HEK293 (cell line): ENCODE data around the gene LRBA.

Experiments used
- CTCF ChIA-PET: fragments of 350-600 bp; formaldehyde crosslinking; extraction: SDS; loops from one replicate; lab custom pipeline; 2021; ENCODE audit warnings: antibody characterized with exemption; lab: Yijun Ruan, JAX
- POLR2A ChIA-PET: fragments of 300-600 bp; formaldehyde crosslinking; extraction: SDS; loops from one replicate; lab custom pipeline; 2020; ENCODE audit warnings: antibody characterized with exemption, inconsistent platforms; lab: Yijun Ruan, JAX
- H3K27ac ChIP-seq: fragments of 200-500 bp; sonication (Bioruptor generic); 2 replicates; pipeline ENCODE4 v1.5.1; 2014; ENCODE audit warnings: low read depth, low read length, control low read depth, inconsistent platforms; ENCODE audit errors: extremely low read depth
- H3K36me3 ChIP-seq, 2 experiments: fragments of 200-500 bp in 1 of 2; sonication (Bioruptor generic) in 1 of 2; 1 replicate in 1 of 2; 2 replicates in 1 of 2; pipeline ENCODE4 v1.5.1; 2014 to 2017; ENCODE audit warnings: inconsistent platforms in 2 of 2, low read length in 2 of 2; ENCODE audit not compliant: control insufficient read depth in 2 of 2, insufficient read depth in 1 of 2
- H3K4me1 ChIP-seq: fragments of 200-500 bp; sonication (Bioruptor generic); 2 replicates; pipeline ENCODE4 v1.5.1; 2014; ENCODE audit warnings: mild to moderate bottlenecking, low read length, inconsistent platforms; ENCODE audit not compliant: control insufficient read depth, insufficient read depth
- H3K4me3 ChIP-seq: 2 replicates; pipeline ENCODE4 v1.5.1; 2011; ENCODE audit warnings: low read depth, mild to moderate bottlenecking, control low read depth, low read length, moderate library complexity
- H3K9me3 ChIP-seq: fragments of 200-500 bp; sonication (Bioruptor generic); 2 replicates; pipeline ENCODE4 v1.5.1; 2014; ENCODE audit warnings: low read depth, low read length, inconsistent platforms; ENCODE audit not compliant: control insufficient read depth, insufficient read depth
- EGR2 ChIP-seq: fragments of 450-650 bp; formaldehyde crosslinking; IDR thresholded peaks from 2 replicates; pipeline ENCODE4 v1.5.1; 2016; ENCODE audit warnings: low read depth, missing biosample characterization, missing genetic modification characterization
- GLIS1 ChIP-seq: fragments of 450-650 bp; formaldehyde crosslinking; IDR thresholded peaks from 2 replicates; pipeline ENCODE4 v1.5.1; 2016; ENCODE audit warnings: missing biosample characterization, missing genetic modification characterization
- PBX3 ChIP-seq: sonication (generic); formaldehyde crosslinking; IDR thresholded peaks from 2 replicates; pipeline ENCODE4 v1.8.1; 2022; ENCODE audit warnings: mild to moderate bottlenecking, moderate library complexity, missing genetic modification reagents
- SALL2 ChIP-seq: fragments of 450-650 bp; formaldehyde crosslinking; IDR thresholded peaks from 2 replicates; pipeline ENCODE4 v1.5.0; 2017; ENCODE audit warnings: missing biosample characterization, mild to moderate bottlenecking, missing genetic modification characterization, borderline replicate concordance
- SCRT2 ChIP-seq: fragments of 450-650 bp; formaldehyde crosslinking; IDR thresholded peaks from 2 replicates; pipeline ENCODE4 v1.5.1; 2016; ENCODE audit warnings: missing biosample characterization, missing genetic modification characterization
- YY1 ChIP-seq: fragments of 450-650 bp; formaldehyde crosslinking; IDR thresholded peaks from 2 replicates; pipeline ENCODE4 v1.5.1; 2018; ENCODE audit warnings: missing biosample characterization, missing genetic modification characterization
- ZBTB1 ChIP-seq: fragments of 450-650 bp; formaldehyde crosslinking; IDR thresholded peaks from 2 replicates; pipeline ENCODE4 v1.5.1; 2016; ENCODE audit warnings: missing biosample characterization, missing genetic modification characterization
- ZBTB11 ChIP-seq: fragments of 450-650 bp; formaldehyde crosslinking; conservative IDR thresholded peaks from 2 replicates; pipeline ENCODE4 v1.5.1; 2016; ENCODE audit warnings: low read depth, missing biosample characterization, missing genetic modification characterization
- ZBTB20 ChIP-seq: fragments of 450-650 bp; formaldehyde crosslinking; IDR thresholded peaks from 2 replicates; pipeline ENCODE4 v1.5.1; 2016; ENCODE audit warnings: missing biosample characterization, missing genetic modification characterization
- ZBTB48 ChIP-seq: fragments of 450-650 bp; formaldehyde crosslinking; IDR thresholded peaks from 2 replicates; pipeline ENCODE4 v1.5.1; 2016; ENCODE audit warnings: missing biosample characterization, missing genetic modification characterization
- ZNF114 ChIP-seq: fragments of 450-650 bp; formaldehyde crosslinking; IDR thresholded peaks from 2 replicates; pipeline ENCODE4 v1.5.0; 2017; ENCODE audit warnings: missing biosample characterization, missing genetic modification characterization
- ZNF223 ChIP-seq: fragments of 450-650 bp; formaldehyde crosslinking; IDR thresholded peaks from 2 replicates; pipeline ENCODE4 v1.5.1; 2016; ENCODE audit warnings: missing biosample characterization, missing genetic modification characterization
- ZNF274 ChIP-seq, 2 experiments: fragments of 200-500 bp in 1 of 2; fragments of 450-650 bp in 1 of 2; sonication (Bioruptor generic) in 1 of 2; formaldehyde crosslinking in 1 of 2; IDR thresholded peaks; 2 replicates each; pipeline versions ENCODE4 v1.5.1 to v1.6.1; 2014 to 2016; ENCODE audit warnings: borderline replicate concordance in 1 of 2, inconsistent platforms in 1 of 2, low read length in 1 of 2, missing biosample characterization in 1 of 2, missing genetic modification characterization in 1 of 2
- ZNF518A ChIP-seq: fragments of 450-650 bp; formaldehyde crosslinking; conservative IDR thresholded peaks from 2 replicates; pipeline ENCODE4 v1.5.1; 2016; ENCODE audit warnings: low read depth, missing biosample characterization, missing genetic modification characterization
- ZNF549 ChIP-seq: fragments of 450-650 bp; IDR thresholded peaks from 2 replicates; pipeline ENCODE4 v1.5.1; 2018; ENCODE audit warnings: missing biosample characterization, missing genetic modification characterization, mild to moderate bottlenecking, inconsistent platforms, moderate library complexity
- ZNF621 ChIP-seq: fragments of 450-650 bp; formaldehyde crosslinking; IDR thresholded peaks from 2 replicates; pipeline ENCODE4 v1.5.1; 2017; ENCODE audit warnings: missing biosample characterization, missing genetic modification characterization
- ZNF658 ChIP-seq: fragments of 450-650 bp; formaldehyde crosslinking; IDR thresholded peaks from 2 replicates; pipeline ENCODE4; 2016; ENCODE audit warnings: missing biosample characterization, missing genetic modification characterization
- ZNF704 ChIP-seq: fragments of 450-650 bp; formaldehyde crosslinking; IDR thresholded peaks from 2 replicates; pipeline ENCODE4 v1.5.1; 2016; ENCODE audit warnings: missing biosample characterization, missing genetic modification characterization
- ZNF707 ChIP-seq: fragments of 450-650 bp; formaldehyde crosslinking; IDR thresholded peaks from 2 replicates; pipeline ENCODE4 v1.5.1; 2016; ENCODE audit warnings: missing biosample characterization, missing genetic modification characterization
- ZNF768 ChIP-seq: fragments of 450-650 bp; formaldehyde crosslinking; IDR thresholded peaks from 2 replicates; pipeline ENCODE4 v1.5.1; 2018; ENCODE audit warnings: missing biosample characterization, mild to moderate bottlenecking, missing genetic modification characterization
- ZSCAN5A ChIP-seq: fragments of 450-650 bp; formaldehyde crosslinking; IDR thresholded peaks from 2 replicates; pipeline ENCODE4 v1.5.1; 2016; ENCODE audit warnings: missing biosample characterization, missing genetic modification characterization

LRBA gene

GRCh38 chr4:150828159-150828558, 186.9 kb downstream of the LRBA start (continued):
- TF ChIP-seq PBX3 (CRISPR knock-in tag) (no peak), YY1 (tag by site-specific recombination) (no peak), ZNF707 (tag by site-specific recombination) (no peak), EGR2 (no peak), ZNF704 (no peak), ZNF621 (no peak), ZSCAN5A (no peak), SCRT2 (tag by site-specific recombination) (no peak), ZNF549 (tag by site-specific recombination) (no peak)

- POLR2A ChIA-PET, result no interaction called here
- H3K4me1 ChIP-seq, result no peaks in the 10 kb centered on the region
- H3K4me3 ChIP-seq, result no peak overlapping the region
- TF ChIP-seq ZNF518A (tag by site-specific recombination) (no peak), YY1 (tag by site-specific recombination) (no peak), ZBTB11 (tag by site-specific recombination) (no peak), GLIS1 (no peak), ZBTB48 (no peak), ZNF114 (tag by site-specific recombination) (no peak), ZNF223 (tag by site-specific recombination) (no peak), SALL2 (tag by site-specific recombination) (no peak), ZNF658 (tag by site-specific recombination) (no peak), ZNF274 (IDR thresholded peaks at IDR 0.05; ENCODE audit: low read length) (no peak), ZNF274 (tag by site-specific recombination; IDR thresholded peaks at IDR 0.05; ENCODE audit: borderline replicate concordance) (no peak), ZBTB20 (tag by site-specific recombination) (no peak), ZNF768 (tag by site-specific recombination) (no peak), ZBTB1 (no peak)
- TF ChIP-seq, all 188 proteins: peak for 0
- H3K36me3 ChIP-seq, result peaks cover 0 to 9% of the 10 kb centered on the region in 2 experiments; a peak in 2 of 3 replicates
- CTCF ChIA-PET, result no interaction called here
- no peak overlapping the region for H3K27ac ChIP-seq
- H3K9me3 ChIP-seq, result no peaks in the 10 kb centered on the region
These were observed 187.9 kb downstream of the LRBA start for GRCh38 chr4:150827226-150827625.
